K562 (cell line): Measurements from ENCODE around the gene AIFM3. TPM values are rescaled to one million over a fixed set of nuclear protein-coding genes. Genes with fewer than 3 reads are reported as not detected.

Experiments used
- CBFA2T2 ChIP-seq: fragments of 450-650 bp; conservative IDR thresholded peaks from 2 replicates; pipeline ENCODE4 v1.6.1; 2017; ENCODE audit warnings: mild to moderate bottlenecking
- CHD7 ChIP-seq: fragments of 200-600 bp; sonication (generic); IDR thresholded peaks from one replicate; pipeline ENCODE4 v1.6.1; 2012; ENCODE audit warnings: mild to moderate bottlenecking, low read depth, low read length, inconsistent platforms
- CTCF ChIP-seq, 3 experiments: IDR thresholded peaks in 2 of 3; conservative IDR thresholded peaks in 1 of 3; 2 replicates each; pipeline ENCODE4 v1.5.1; 2011 to 2012; ENCODE audit warnings: low read length in 3 of 3, mild to moderate bottlenecking in 3 of 3, control low read depth in 2 of 3, improper control_type of control experiment in 1 of 3, inconsistent platforms in 1 of 3, low read depth in 1 of 3, mixed read lengths in 1 of 3, moderate library complexity in 1 of 3; ENCODE audit not compliant: insufficient read depth in 2 of 3
- NR4A1 ChIP-seq, 2 experiments: fragments of 250-450 bp in 1 of 2; fragments of 450-650 bp in 1 of 2; sonication (Bioruptor Pico) in 1 of 2; IDR thresholded peaks; 2 replicates each; pipeline versions ENCODE4 v1.4.0 to v1.6.1; 2016 to 2020; ENCODE audit warnings: mild to moderate bottlenecking in 2 of 2, missing compliant biosample characterization in 1 of 2, missing genetic modification characterization in 1 of 2, moderate library complexity in 1 of 2
- PRDM10 ChIP-seq: fragments of 450-650 bp; IDR thresholded peaks from 2 replicates; pipeline ENCODE4 v1.6.1; 2018; ENCODE audit not compliant: partially characterized antibody
- SLC30A9 ChIP-seq: fragments of 250-450 bp; sonication (Bioruptor Pico); IDR thresholded peaks from 2 replicates; pipeline ENCODE4 v1.8.0; 2022; ENCODE audit warnings: mild to moderate bottlenecking, moderate library complexity
- ZNF507 ChIP-seq: conservative IDR thresholded peaks from 2 replicates; pipeline ENCODE4 v1.6.1; 2017; ENCODE audit warnings: missing genetic modification characterization, missing compliant biosample characterization
- ZNF561 ChIP-seq: fragments of 450-650 bp; formaldehyde crosslinking; conservative IDR thresholded peaks from 2 replicates; pipeline ENCODE4 v1.4.0; 2020; ENCODE audit warnings: mild to moderate bottlenecking, moderate library complexity
- polyA plus RNA-seq, 8 experiments: library from polyadenylated mRNA; depleted of rRNA in 4 of 8; stranded (reverse) in 5 of 8; unstranded in 3 of 8; fragments of >200 nt; fragmentation: Nextera tagmentation in 2 of 8; fragmentation: Illumina TruSeq in 1 of 8; extraction: Ambion mirVana in 2 of 8; extraction: Trizol in 1 of 8; gene quantifications; 2 replicates each; pipeline versions ENCODE4 v1.2.1 to v1.2.3, GENCODE V29; 2011 to 2014; ENCODE audit warnings: inconsistent platforms in 1 of 8, missing spikeins in 1 of 8
- total RNA-seq, 7 experiments: library from RNA; depleted of rRNA in 6 of 7; stranded (reverse); fragments of >200 nt in 6 of 7; fragmentation: Illumina TruSeq in 2 of 7; extraction: Trizol in 2 of 7; gene quantifications; 2 replicates each; pipeline versions ENCODE4 v1.2.1 to v1.2.3, GENCODE V29; 2011 to 2021; ENCODE audit warnings: low replicate concordance in 1 of 7

Gene AIFM3
- total and polyA plus RNA-seq, 9 of the 15 experiments (the other 6 are each of a cell fraction or from before 2014, with no cell fraction given), result 0.03 to 0.20 (median 0.07) TPM; not detected in 1

- TF ChIP-seq CHD7, result no peak
- no peak for TF ChIP-seq CTCF (IDR thresholded peaks at IDR 0.05 in 2 of 3, conservative IDR thresholded peaks at IDR 0.05 in 1 of 3; ENCODE audit: insufficient read depth in 2 of 3, low read depth in 1 of 3, low read length in 3 of 3)
- 0 out of 2 replicates have a peak, but pooled peaks have one; percentile 45 for TF ChIP-seq NR4A1 (CRISPR knock-in tag; IDR thresholded peaks at IDR 0.05)
- TF ChIP-seq NR4A1 (tag; IDR thresholded peaks at IDR 0.05), result no peak
- 0 out of 2 replicates have a peak, but pooled peaks have one; percentile 53 for TF ChIP-seq ZNF561 (CRISPR knock-in tag)
- TF ChIP-seq SLC30A9 (CRISPR knock-in tag), result no peak
- TF ChIP-seq ZNF507, result no peak
- TF ChIP-seq CBFA2T2, result no peak
- TF ChIP-seq PRDM10, result no peak
These were observed 59.0 kb downstream of the AIFM3 start (continued) for GRCh38 chr22:21025763-21026755.
